ENCODE results near the gene DPH6. TPM values are rescaled to one million over a fixed set of nuclear protein-coding genes. Genes with fewer than 3 reads are reported as not detected.
"Not testable (repeated sequence)": the region's sequence is repeated elsewhere in the genome, so short reads cannot be mapped to it uniquely, and the experiment has no call there.

Gene DPH6
- total RNA-seq, 1 experiment from 2014 or later = 25.7 TPM

DNA sequence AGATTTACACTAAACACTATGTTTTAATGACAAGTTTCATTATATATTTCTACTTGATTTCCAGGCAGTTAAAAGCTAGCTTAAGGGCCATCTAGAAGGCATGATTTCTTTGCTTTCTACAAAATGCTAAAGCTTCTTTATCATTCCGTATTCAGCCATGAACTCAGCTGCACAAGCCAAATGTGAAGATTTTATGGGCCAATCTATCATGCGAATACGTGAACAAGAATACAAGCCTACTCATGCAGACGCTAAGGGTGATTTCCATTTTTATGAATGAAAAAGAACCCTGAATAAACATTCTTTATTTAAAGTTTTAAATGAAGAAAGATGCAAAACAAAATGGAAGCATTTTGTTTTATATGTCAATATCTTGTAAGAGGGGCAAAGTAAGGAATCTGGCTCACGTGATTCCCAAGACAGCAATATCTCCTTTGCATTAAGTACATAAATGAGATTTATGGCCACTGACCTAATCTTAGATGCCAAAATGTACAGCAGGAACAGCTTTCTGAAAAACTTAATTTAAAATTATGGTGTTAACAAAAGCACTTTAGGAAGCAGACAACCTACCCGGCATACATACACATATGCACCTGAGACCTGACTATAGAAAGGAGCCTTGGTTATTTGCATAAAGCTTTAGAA, 215.8 kb downstream of the DPH6 start:
- no peak for DNase-seq (ENCODE audit: low spot score)
- Histone ChIP-seq H3K36me3 (ENCODE audit: insufficient read depth, low read length, poor library complexity, severe bottlenecking) (no peaks in the 10 kb centered on the region), H3K27me3 (replicated peaks; ENCODE audit: insufficient read depth, low read depth, low read length, poor library complexity) (no peaks in the 10 kb centered on the region), H3K9me3 (ENCODE audit: low read depth, low read length, poor library complexity, severe bottlenecking) (no peaks in the 10 kb centered on the region), H3K27ac (ENCODE audit: low read depth, low read length, poor library complexity, severe bottlenecking) (no peak overlapping the region), H3K4me1 (ENCODE audit: insufficient read depth, low read length, poor library complexity, severe bottlenecking) (no peaks in the 10 kb centered on the region), H3K4me3 (ENCODE audit: low read depth, low read length, poor library complexity, severe bottlenecking) (no peak overlapping the region)
- intact Hi-C loops (cut with micrococcal nuclease; ENCODE audit: unreplicated experiment) = no loop called here
- BruUV-seq (replicated peaks) = no TSS peak
- TF ChIP-seq EZH2 (IDR thresholded peaks at IDR 0.05; ENCODE audit: borderline replicate concordance, low read depth, low read length, poor library complexity, severe bottlenecking) = no peak
- no peak for TF ChIP-seq CTCF (conservative IDR thresholded peaks at IDR 0.05; ENCODE audit: low read depth, low read length)
- POLR2A ChIA-PET (ENCODE audit: low non-redundant PET) = no interaction called here
- CTCF ChIA-PET = no interaction called here

DNA sequence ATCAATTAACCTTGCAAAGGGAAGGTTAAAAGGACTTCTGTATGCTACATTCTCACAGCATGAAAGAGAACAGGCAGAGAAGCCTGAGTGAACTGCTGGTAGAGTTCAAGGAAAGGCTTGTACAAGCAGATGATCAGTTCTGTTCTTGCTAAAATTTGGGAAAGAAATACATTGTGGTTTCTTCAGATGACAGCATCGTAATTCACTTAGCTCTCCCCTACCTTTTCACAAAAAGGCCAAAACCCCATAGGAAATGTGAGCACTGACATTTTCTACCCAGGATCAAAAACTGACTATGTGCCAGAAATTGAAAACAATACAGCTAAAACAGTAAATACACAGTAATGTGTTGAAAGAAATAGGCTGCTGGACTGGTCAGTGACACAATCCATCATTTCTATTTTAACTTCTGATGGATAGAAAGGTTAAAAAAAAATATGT, 216.4 kb downstream of the DPH6 start:
- Histone ChIP-seq H3K27ac (ENCODE audit: low read depth, low read length, poor library complexity, severe bottlenecking) (no peak overlapping the region), H3K27me3 (replicated peaks; ENCODE audit: insufficient read depth, low read depth, low read length, poor library complexity) (no peaks in the 10 kb centered on the region), H3K4me3 (ENCODE audit: low read depth, low read length, poor library complexity, severe bottlenecking) (no peak overlapping the region), H3K9me3 (ENCODE audit: low read depth, low read length, poor library complexity, severe bottlenecking) (no peaks in the 10 kb centered on the region), H3K36me3 (ENCODE audit: insufficient read depth, low read length, poor library complexity, severe bottlenecking) (no peaks in the 10 kb centered on the region), H3K4me1 (ENCODE audit: insufficient read depth, low read length, poor library complexity, severe bottlenecking) (no peaks in the 10 kb centered on the region)
- CTCF ChIA-PET = no interaction called here
- intact Hi-C loops (cut with micrococcal nuclease; ENCODE audit: unreplicated experiment) = no loop called here
- no peak for DNase-seq (ENCODE audit: low spot score)
- POLR2A ChIA-PET (ENCODE audit: low non-redundant PET) = no interaction called here
- no TSS peak for BruUV-seq (replicated peaks)
- no peak for TF ChIP-seq CTCF (conservative IDR thresholded peaks at IDR 0.05; ENCODE audit: low read depth, low read length)
- no peak for TF ChIP-seq EZH2 (IDR thresholded peaks at IDR 0.05; ENCODE audit: borderline replicate concordance, low read depth, low read length, poor library complexity, severe bottlenecking)

- CTCF ChIA-PET; POLR2A ChIA-PET (ENCODE audit: low non-redundant PET); H3K4me1 ChIP-seq (ENCODE audit: insufficient read depth, low read length, poor library complexity, severe bottlenecking); BruUV-seq (replicated peaks); H3K27ac ChIP-seq (ENCODE audit: low read depth, low read length, poor library complexity, severe bottlenecking); DNase-seq (ENCODE audit: low spot score); H3K9me3 ChIP-seq (ENCODE audit: low read depth, low read length, poor library complexity, severe bottlenecking); H3K27me3 ChIP-seq (replicated peaks; ENCODE audit: insufficient read depth, low read depth, low read length, poor library complexity); intact Hi-C loops (cut with micrococcal nuclease; ENCODE audit: unreplicated experiment); H3K4me3 ChIP-seq (ENCODE audit: low read depth, low read length, poor library complexity, severe bottlenecking); H3K36me3 ChIP-seq (ENCODE audit: insufficient read depth, low read length, poor library complexity, severe bottlenecking): not testable (repeated sequence)
These were observed 217.1 kb downstream of the DPH6 start for GRCh38 chr15:35328836-35329235.

- no TSS peak for BruUV-seq (replicated peaks)
- intact Hi-C loops (cut with micrococcal nuclease; ENCODE audit: unreplicated experiment) = no loop called here
- Histone ChIP-seq H3K4me1 (ENCODE audit: insufficient read depth, low read length, poor library complexity, severe bottlenecking) (no peaks in the 10 kb centered on the region), H3K36me3 (ENCODE audit: insufficient read depth, low read length, poor library complexity, severe bottlenecking) (no peaks in the 10 kb centered on the region), H3K27ac (ENCODE audit: low read depth, low read length, poor library complexity, severe bottlenecking) (no peak overlapping the region), H3K4me3 (ENCODE audit: low read depth, low read length, poor library complexity, severe bottlenecking) (no peak overlapping the region), H3K9me3 (ENCODE audit: low read depth, low read length, poor library complexity, severe bottlenecking) (no peaks in the 10 kb centered on the region), H3K27me3 (replicated peaks; ENCODE audit: insufficient read depth, low read depth, low read length, poor library complexity) (no peaks in the 10 kb centered on the region)
- TF ChIP-seq CTCF (conservative IDR thresholded peaks at IDR 0.05; ENCODE audit: low read depth, low read length) (no peak), EZH2 (IDR thresholded peaks at IDR 0.05; ENCODE audit: borderline replicate concordance, low read depth, low read length, poor library complexity, severe bottlenecking) (no peak)
- no peak for DNase-seq (ENCODE audit: low spot score)
- CTCF ChIA-PET = no interaction called here
- POLR2A ChIA-PET (ENCODE audit: low non-redundant PET) = no interaction called here
These were observed 218.2 kb downstream of the DPH6 start for GRCh38 chr15:35327789-35328188.

All from A673 (cell line).